ENCODE measurements around the gene PRICKLE4.

PRICKLE4 gene

GRCh38 chr6:41774841-41775240 is 5.7 kb upstream of the PRICKLE4 start:
- no peak for DNase-seq

GRCh38 chr6:41775293-41775882 is 5.2 kb upstream of the PRICKLE4 start:
- no peak for DNase-seq

- DNase-seq, result no peak
These were observed 2.9 kb upstream of the PRICKLE4 start for GRCh38 chr6:41777551-41778285.

GRCh38 chr6:41778895-41779294 is 1.7 kb upstream of the PRICKLE4 start:
- no peak for DNase-seq

- no peak for DNase-seq
These were observed 1.2 kb upstream of the PRICKLE4 start for GRCh38 chr6:41779336-41779735.

GRCh38 chr6:41779788-41780550 is 613 bp upstream of the PRICKLE4 start, which contains the start of gene FRS3:
TSS of gene FRS3 (minus strand) at chr6:41779900. CDS start at chr6:41776987, 2,913 bp downstream.
- DNase-seq, result peak; percentile 84 to 96

- no peak for DNase-seq
These were observed 766 bp downstream of the PRICKLE4 start for GRCh38 chr6:41781366-41781730.

GRCh38 chr6:41783106-41783780 is 2.7 kb downstream of the PRICKLE4 start:
- DNase-seq, result no peak

GRCh38 chr6:41784581-41785171 is 4.1 kb downstream of the PRICKLE4 start:
- DNase-seq, result no peak

- DNase-seq, result no peak
These were observed 4.7 kb downstream of the PRICKLE4 start for GRCh38 chr6:41785254-41785653.

- no peak for DNase-seq
These were observed 5.3 kb downstream of the PRICKLE4 start for GRCh38 chr6:41785689-41786450.

GRCh38 chr6:41786451-41787218 is 6.1 kb downstream of the PRICKLE4 start:
- DNase-seq, result peak; percentile 75 to 89

GRCh38 chr6:41787219-41787917 is 6.8 kb downstream of the PRICKLE4 start, which contains the start of gene TOMM6:
TSS of gene TOMM6 (plus strand) at chr6:41787694. CDS start at chr6:41787698, 4 bp downstream.
- peak; percentile 85 to 94 for DNase-seq

GRCh38 chr6:41789390-41789724 is 8.8 kb downstream of the PRICKLE4 start:
- no peak for DNase-seq

GRCh38 chr6:41790045-41790444 is 9.5 kb downstream of the PRICKLE4 start:
- DNase-seq, result no peak

- DNase-seq, result no peak
These were observed 10.7 kb downstream of the PRICKLE4 start for GRCh38 chr6:41791305-41791704.

- DNase-seq, result no peak
These were observed 11.4 kb downstream of the PRICKLE4 start for GRCh38 chr6:41791984-41792383.

GRCh38 chr6:41796474-41796873 is 15.9 kb downstream of the PRICKLE4 start:
- DNase-seq, result no peak

GRCh38 chr6:41798901-41799558 is 18.4 kb downstream of the PRICKLE4 start:
- no peak for DNase-seq

GRCh38 chr6:41799559-41799911 is 19.0 kb downstream of the PRICKLE4 start:
- DNase-seq, result no peak
